GM19035 (cell line): ENCODE measurements around the gene PLSCR2.
A peak's percentile ranks its signal among the peaks of the same experiment; 100 is the strongest.
"Not testable (repeated sequence)": the region's sequence is repeated elsewhere in the genome, so short reads cannot be mapped to it uniquely, and the experiment has no call there.

ENCODE experiments used
- ATAC-seq: cut with Tn5 transposase; IDR thresholded peaks from one replicate; pipeline ENCODE4 v1.9.1; 2021; ENCODE audit not compliant: unreplicated experiment

Gene PLSCR2

GRCh38 chr3:146469150-146470017, at the start of gene PLSCR2:
Gene PLSCR2 (minus strand): TSS chr3:146469561. CDS start chr3:146459904, 9,657 bp downstream.
- peak; percentile 96 for ATAC-seq

- no peak for ATAC-seq
These were observed 48.5 kb upstream of the PLSCR2 start for GRCh38 chr3:146517684-146518435.

- ATAC-seq, result no peak
These were observed 44.2 kb upstream of the PLSCR2 start for GRCh38 chr3:146513386-146514051.

DNA sequence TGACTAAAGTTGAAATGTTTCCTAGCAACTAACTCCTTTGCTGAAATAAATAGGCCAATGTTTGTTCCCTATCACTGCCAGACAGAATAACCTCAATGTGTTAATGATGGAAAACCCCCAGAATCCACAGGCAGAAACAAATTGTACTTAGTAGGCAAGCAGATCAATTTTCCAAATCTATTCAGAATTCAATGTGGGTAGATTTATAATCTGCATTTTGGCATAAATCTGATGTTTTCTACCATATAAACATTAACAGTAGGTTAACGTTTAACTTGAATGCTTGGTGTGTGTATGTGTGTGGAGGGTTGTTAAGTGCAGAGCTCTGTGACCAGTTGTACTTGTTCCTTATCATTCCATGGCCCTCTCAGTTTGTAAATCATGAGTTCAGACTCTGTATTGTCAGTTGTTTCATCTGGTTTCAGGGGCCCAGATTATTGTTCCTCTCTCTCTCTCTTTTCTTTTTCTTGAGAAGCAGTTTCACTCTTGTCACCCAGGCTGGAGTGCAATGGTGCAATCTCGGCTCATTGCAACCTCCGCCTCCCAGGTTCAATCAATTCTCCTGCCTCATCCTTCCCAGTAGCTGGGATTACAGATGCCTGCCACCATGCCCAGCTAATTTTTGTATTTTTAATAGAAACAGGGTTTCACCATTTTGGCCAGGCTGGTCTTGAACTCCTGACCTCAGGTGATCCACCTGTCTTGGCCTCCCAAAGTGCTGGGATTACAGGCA, 42.2 kb upstream of the PLSCR2 start:
- ATAC-seq, result no peak

GRCh38 chr3:146507331-146508120, 38.2 kb upstream of the PLSCR2 start:
- ATAC-seq, result no peak

GRCh38 chr3:146505516-146505915, 36.2 kb upstream of the PLSCR2 start:
- ATAC-seq, result no peak

GRCh38 chr3:146504498-146505197, 35.3 kb upstream of the PLSCR2 start:
- ATAC-seq, result no peak

DNA sequence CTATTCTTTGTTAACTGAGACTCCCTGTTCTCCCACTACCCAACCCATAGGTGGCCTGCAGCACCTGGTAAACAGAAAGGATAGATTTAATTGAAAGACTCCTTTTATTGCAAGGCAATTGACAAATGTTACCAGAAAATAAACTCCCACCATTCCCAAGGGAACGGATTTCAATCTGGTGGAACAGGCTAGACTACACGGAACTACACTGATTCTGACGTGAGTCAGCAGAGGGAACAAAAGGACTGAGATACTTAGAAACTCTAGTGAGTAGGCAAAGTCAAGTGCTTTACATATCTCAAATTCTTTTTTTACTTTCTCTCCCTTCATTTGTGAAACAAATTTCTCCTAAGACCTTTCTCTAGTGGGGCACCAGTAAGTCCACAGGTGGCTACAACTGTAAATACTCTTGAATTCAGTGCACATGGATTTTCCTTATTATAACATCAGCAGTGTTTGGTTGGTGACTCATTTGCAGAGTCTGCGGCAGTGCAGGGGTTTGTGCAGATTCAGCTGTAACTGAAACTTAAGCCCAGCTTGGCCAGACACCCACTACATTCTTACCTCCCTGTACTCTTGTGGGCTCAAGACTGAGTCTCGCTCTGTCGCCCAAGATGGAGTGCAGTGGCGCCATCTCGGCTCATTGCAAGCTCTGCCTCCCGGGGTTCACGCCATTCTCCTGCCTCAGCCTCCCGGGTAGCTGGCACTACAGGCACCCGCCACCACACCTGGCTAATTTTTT, 34.3 kb upstream of the PLSCR2 start:
- ATAC-seq, result peak; percentile 99

DNA sequence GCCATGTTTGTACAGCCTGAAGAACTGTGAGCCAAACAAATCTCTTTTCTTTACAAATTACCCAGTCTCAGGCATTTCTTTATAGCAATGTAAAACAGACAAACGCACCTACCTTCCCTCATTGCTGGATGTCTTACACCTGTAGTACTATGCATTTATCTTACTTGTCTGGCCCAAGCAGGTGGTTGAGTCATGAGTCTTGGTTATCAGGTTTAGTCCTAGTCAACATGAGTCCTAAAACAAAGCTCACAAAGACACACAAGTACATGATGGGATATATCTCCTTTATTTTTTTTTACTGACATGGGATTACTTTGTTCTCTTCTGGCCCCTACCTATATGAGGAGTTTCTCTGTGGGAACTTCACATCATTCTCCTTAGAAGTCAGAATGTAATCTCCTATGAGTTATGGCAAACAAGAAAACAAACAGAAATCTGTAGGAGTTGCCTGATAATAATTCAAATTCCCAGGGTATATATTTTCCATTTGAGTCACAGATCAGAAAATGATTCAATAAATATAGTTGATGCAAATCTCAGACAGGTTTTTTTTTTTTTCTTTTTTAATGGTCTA, 33.6 kb upstream of the PLSCR2 start:
- no peak for ATAC-seq

GRCh38 chr3:146501752-146502151, 32.4 kb upstream of the PLSCR2 start:
- ATAC-seq, result no peak

- no peak for ATAC-seq
These were observed 30.3 kb upstream of the PLSCR2 start for GRCh38 chr3:146499701-146500100.

GRCh38 chr3:146498002-146498736, 28.8 kb upstream of the PLSCR2 start:
- no peak for ATAC-seq

- not testable (repeated sequence) for ATAC-seq
These were observed 27.9 kb upstream of the PLSCR2 start for GRCh38 chr3:146497145-146497843.

DNA sequence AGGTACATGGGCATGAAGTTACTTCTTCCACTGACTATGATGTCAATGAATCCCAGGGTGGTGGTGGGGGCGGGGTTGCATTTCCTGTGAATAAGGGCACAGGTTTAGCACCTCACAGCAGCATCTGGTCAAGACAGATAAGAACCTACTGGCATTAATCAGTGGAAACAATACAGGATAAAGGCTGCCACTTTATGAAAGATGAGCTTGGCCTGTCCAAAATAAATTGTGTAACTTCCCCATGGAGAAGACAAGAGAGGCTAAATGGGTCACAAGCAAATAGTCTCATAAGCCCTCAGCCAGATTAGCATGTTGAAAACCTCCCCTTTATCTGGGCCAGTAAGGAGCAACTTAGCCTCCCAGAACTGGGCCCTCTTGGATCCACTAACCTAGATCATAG, 27.4 kb upstream of the PLSCR2 start:
- no peak for ATAC-seq

DNA sequence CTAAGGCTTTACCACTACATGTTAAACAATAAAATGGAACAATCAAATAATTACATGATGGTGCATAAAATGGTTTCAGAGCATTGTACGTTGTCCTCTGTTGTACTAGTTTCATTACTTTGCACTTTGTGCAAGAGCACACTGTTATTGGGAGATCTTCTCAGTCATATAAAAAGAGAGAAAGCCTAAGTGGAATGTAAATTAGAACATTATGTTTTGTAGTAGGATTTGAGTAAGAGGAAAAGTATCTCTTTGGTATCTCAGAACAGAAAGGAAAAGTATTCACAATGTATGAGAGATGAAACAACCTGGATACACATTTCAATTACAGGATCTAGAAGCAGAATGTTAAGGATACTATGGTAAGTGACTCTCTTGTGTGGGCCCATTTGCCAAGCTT, 26.9 kb upstream of the PLSCR2 start:
- ATAC-seq, result no peak

DNA sequence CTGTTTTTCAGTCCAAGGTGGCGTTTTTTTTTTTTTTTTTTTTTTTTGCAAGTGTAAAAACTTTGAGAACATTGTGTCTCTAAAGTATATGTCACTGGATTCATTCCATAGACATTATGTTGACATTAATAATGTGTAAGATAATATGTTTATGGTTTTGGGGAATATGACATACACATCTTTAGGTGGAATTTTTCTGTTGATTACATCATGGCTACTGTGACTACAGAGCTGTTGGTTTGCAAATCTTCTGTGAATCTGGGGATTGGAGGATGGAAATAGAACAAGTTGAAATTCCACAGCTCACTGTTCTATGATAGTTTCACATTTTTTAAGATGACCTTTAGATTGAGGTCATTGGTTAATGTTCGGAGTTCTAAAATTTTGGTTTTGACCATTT, 24.4 kb upstream of the PLSCR2 start:
- no peak for ATAC-seq

DNA sequence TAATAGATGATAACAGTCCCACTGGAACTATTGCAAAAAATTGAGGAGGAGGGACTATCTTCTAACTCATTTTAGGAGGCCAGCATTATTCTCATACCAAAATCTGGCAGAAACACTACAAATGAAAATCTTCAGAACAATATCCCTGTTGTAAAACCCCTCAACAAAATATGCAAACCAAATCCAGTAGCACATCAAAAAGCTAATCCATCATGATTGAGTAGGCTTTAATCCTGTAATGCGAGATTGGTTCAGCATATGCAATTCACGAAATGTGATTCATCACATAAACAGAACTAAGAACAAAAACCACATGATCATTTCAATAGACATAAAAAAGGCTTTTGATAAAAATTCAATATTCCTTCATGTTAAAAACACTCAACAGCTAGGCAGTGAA, 23.9 kb upstream of the PLSCR2 start:
- no peak for ATAC-seq
